IPS DF 19.7 (cell line): Measurements from ENCODE around the gene HRAS.

ENCODE experiments used
- DNase-seq: peaks from one replicate; pipeline ENCODE4 v3.0.0-alpha.2; 2013; ENCODE audit warnings: low read depth, low spot score

The HRAS gene

DNA sequence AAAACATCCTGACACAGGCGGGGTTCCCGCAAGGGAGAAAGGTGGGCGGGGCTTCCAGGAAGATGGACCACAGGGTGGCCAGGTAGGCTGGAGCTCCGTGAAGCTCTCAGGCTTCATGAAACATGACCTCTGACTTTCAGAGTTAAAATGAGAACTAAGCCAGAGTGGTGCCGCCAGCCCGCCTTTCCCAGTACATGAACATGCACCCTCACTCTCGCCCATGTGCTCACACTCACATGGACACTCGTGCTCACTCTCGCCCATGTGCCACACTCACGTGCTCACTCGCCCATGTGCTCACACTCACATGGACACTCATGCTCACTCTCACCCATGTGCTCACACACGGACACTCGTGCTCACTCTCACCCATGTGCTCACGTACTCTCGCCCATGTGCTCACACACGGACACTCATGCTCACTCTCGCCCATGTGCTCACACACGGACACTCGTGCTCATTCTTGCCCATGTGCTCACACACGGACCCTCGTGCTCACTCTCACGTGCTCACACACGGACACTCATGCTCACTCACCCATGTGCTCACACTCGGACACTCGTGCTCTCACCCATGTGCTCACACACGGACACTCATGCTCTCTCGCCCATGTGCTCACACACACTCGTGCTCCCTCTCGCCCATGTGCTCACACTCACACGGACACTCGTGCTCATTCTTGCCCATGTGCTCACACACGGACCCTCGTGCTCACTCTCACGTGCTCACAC is 38.4 kb downstream of the HRAS start:
- no peak for DNase-seq

GRCh38 chr11:495537-495931 is 39.8 kb downstream of the HRAS start:
- DNase-seq, result no peak

DNA sequence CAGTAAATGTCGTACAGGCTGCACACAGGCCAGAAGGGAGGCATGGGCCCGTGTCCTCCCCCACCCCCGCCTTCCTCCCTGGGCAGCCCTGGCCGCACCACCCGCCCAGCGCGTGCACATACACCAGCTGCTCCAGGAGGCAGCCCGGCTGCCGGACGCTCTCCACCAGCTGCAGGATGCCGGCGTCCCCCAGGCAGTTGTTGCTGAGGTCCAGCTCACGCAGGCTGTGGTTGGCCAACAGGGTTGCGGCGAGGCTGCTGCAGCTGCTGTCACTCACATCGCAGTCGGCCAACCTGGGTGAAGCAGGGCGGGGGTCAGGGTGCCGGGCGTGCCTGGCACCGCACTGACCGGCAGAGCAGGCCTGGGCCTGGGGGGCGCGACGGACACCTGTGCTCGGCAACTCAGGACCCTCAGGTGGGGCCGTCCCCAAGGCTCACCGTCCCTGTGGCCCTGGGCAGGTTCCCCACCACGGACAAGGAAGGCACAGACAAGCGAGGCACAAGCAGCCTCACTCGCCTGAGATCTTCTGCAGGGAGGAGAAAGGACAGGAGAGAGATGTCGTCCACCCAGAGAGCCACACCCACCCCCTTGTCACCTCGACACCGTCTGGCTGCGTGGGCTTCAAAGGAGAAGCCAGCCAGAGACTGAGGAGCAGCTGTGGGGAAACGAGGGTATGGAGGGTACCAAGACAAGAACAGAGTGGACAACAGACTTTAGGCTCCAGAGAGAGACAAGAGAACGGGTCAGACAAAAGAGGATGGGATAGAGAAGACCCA is 40.4 kb downstream of the HRAS start:
- DNase-seq, result no peak

DNA sequence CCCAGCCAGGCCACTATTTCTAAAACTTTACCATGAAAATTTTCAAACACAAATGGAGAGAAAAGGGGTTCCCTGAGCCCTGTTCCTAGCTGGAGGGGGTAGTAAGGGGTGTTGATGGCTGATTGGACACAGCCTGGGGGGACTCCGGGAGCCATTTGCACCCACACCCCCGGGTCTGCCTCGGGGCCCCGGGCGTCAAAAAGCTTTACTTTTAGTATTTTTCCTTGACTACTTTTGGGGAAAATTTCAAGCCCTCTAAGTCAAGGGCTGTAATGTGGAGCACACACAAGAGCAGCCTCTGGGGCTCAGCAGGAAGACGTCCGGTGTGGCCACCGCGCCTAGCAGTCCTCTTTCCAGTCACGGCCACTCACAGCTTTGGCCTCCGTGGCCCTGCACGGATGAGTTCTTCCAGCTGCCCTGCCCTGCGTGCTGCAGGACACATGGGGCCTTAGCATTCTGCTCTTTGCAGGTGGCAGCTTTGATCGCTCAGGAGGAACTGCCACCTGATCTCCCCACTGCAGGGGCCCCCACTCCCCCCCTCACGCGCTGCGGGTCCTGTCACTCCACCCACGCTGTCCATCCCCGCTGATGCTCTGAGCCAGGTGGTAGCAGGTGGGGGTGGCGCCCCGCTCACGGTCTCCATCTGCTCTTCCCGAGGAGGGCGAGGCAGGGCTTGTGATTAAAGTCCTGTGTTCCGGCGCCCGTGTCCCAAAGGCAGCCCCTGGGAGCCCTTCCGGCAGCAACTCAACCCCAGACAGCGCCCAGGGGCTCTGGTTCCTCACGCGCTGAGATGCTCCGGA is 42.7 kb downstream of the HRAS start:
- no peak for DNase-seq

DNA sequence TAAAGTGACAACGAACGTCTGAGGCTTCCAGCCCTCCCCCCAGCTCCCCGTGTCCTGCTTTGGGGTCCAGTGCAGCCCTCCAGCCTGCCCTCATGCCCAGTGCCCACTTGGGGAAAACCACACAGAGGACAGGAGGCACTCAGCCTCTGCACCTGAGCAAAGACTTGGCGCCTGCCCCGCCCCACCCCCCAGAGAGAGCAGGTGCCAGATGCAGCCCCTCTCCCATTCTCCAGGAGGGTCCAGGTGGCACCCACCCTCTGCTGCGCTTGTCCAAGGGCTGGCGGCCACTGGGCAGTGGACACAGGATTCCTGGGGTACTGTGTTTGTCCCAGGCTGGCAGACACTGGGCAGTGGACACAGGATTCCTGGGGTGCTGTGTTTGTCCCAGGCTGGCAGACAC is 44.0 kb downstream of the HRAS start:
- DNase-seq, result no peak

- DNase-seq, result no peak
Observed at GRCh38 chr11:490930-491260, 44.5 kb downstream of the HRAS start.

GRCh38 chr11:490186-490929 is 45.0 kb downstream of the HRAS start:
- DNase-seq, result no peak

DNA sequence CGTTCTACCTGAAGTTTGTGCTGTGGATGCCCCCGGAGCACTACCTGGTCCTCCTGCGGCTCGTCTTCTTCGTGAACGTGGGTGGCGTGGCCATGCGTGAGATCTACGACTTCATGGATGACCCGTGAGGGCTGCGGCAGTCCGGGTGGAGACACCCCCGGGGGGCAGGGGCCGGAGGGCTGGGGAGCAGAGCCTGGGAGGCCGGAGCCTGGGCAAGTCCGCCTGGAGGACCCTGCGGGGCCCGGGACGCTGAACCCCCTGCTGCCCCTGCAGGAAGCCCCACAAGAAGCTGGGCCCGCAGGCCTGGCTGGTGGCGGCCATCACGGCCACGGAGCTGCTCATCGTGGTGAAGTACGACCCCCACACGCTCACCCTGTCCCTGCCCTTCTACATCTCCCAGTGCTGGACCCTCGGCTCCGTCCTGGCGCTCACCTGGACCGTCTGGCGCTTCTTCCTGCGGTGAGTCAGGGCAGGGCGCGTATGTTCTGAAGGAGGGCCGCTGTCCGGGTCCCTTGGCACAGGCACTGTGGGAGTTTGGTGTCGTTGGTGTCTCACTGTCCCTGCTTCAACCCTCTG is 45.7 kb downstream of the HRAS start:
- no peak for DNase-seq

DNA sequence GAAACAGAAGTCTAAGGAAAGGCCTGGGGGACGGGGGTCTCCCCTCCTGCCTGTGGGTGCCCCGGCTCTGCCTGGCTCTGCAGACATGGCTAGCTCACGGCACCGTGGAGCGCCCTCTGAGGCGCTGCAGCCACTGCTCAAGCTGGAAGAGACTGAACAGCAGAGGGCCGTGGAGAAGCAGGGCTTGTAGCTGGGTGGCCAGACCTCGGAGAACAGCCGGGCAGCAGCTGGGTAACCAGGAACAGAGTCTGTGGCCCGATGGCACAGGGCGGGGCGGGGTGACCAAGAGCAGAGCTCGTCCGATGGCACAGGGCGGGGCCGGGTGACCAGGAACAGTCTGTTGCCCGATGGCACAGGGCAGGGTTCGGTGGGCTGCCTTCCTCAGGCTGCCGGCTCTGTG is 46.4 kb downstream of the HRAS start:
- no peak for DNase-seq

- no peak for DNase-seq
Observed at GRCh38 chr11:488579-488978, 46.8 kb downstream of the HRAS start.

DNA sequence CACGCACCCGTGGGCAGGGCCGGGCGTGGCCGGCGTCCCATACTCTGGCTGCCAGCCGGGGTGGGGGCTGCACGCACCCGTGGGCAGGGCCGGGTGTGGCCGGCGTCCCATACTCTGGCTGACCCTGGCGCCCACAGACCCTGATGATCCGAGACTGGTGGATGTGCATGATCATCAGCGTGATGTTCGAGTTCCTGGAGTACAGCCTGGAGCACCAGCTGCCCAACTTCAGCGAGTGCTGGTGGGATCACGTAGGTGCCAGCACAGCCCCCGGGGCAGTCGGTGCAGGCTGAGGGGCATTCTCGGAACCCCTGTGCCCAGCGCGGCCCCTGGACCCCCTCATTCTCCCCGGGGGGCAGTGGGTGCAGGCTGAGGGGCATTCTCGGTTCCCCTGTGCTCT is 47.3 kb downstream of the HRAS start:
- no peak for DNase-seq

DNA sequence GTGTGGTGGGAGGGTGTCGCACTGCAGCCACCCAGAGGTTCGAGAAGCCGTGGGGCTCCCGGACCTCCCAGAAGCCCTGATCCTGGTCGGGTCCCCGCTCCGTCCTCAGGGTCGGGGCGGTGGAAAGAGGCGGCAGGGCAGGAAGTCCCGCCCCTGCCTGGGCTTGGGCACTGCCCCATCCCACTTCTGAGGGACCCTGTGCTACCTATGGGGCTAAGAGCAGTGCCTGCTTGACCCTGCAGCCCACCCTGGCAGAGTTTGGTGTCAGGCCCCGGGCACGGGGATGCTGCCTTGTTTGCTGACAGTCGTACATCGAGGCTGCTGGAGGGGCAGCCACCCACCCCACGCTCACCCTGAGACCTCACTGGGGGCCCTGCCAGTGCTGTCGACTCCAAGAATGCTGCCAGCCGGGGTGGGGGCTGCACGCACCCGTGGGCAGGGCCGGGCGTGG is 47.8 kb downstream of the HRAS start:
- no peak for DNase-seq

GRCh38 chr11:486189-486588 is 49.2 kb downstream of the HRAS start:
- no peak for DNase-seq

DNA sequence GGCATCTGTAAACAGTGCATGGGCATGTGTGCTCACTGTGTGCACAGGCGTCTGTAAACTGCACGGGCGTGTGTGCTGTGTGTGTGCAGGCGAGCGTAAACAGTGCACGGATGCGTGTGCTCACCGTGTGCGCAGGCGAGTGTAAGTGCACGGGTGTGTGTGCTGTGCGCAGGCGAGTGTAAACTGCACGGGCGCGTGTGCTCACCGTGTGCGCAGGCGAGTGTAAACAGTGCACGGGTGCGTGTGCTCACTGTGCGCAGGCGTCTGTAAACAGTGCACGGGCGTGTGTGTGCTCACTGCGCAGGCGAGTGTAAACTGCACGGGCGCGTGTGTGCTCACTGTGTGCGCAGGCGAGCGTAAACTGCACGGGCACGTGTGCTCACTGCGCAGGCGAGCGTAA is 50.8 kb downstream of the HRAS start:
- DNase-seq, result no peak
